ENCODE data around the gene PPM1L. TPM values are rescaled to one million over a fixed set of nuclear protein-coding genes. Genes with fewer than 3 reads are reported as not detected.
A peak's percentile ranks its signal among the peaks of the same experiment; 100 is the strongest.

The PPM1L gene
- total and polyA plus RNA-seq, 2 of the 13 experiments (the other 11 are each of a cell fraction or from before 2014, with no cell fraction given): 0.22 to 1.4 TPM

- TF ChIP-seq, protein P1, sequence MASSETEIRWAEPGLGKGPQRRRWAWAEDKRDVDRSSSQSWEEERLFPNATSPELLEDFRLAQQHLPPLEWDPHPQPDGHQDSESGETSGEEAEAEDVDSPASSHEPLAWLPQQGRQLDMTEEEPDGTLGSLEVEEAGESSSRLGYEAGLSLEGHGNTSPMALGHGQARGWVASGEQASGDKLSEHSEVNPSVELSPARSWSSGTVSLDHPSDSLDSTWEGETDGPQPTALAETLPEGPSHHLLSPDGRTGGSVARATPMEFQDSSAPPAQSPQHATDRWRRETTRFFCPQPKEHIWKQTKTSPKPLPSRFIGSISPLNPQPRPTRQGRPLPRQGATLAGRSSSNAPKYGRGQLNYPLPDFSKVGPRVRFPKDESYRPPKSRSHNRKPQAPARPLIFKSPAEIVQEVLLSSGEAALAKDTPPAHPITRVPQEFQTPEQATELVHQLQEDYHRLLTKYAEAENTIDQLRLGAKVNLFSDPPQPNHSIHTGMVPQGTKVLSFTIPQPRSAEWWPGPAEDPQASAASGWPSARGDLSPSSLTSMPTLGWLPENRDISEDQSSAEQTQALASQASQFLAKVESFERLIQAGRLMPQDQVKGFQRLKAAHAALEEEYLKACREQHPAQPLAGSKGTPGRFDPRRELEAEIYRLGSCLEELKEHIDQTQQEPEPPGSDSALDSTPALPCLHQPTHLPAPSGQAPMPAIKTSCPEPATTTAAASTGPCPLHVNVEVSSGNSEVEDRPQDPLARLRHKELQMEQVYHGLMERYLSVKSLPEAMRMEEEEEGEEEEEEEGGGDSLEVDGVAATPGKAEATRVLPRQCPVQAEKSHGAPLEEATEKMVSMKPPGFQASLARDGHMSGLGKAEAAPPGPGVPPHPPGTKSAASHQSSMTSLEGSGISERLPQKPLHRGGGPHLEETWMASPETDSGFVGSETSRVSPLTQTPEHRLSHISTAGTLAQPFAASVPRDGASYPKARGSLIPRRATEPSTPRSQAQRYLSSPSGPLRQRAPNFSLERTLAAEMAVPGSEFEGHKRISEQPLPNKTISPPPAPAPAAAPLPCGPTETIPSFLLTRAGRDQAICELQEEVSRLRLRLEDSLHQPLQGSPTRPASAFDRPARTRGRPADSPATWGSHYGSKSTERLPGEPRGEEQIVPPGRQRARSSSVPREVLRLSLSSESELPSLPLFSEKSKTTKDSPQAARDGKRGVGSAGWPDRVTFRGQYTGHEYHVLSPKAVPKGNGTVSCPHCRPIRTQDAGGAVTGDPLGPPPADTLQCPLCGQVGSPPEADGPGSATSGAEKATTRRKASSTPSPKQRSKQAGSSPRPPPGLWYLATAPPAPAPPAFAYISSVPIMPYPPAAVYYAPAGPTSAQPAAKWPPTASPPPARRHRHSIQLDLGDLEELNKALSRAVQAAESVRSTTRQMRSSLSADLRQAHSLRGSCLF (CRISPR knock-in tag; IDR thresholded peaks at IDR 0.05; ENCODE audit: borderline replicate concordance): no peak
- TF ChIP-seq ARID5B (CRISPR knock-in tag; IDR thresholded peaks at IDR 0.05): no peak
- no peak for TF ChIP-seq FOXC1 (CRISPR knock-in tag; IDR thresholded peaks at IDR 0.05; ENCODE audit: borderline replicate concordance)
- TF ChIP-seq TEAD3 (CRISPR knock-in tag; optimal IDR thresholded peaks at IDR 0.05; ENCODE audit: borderline replicate concordance): no peak
- TF ChIP-seq SCMH1 (CRISPR knock-in tag; IDR thresholded peaks at IDR 0.05; ENCODE audit: borderline replicate concordance): 0 out of 2 replicates have a peak, but pooled peaks have one; percentile 28
- 0 out of 2 replicates have a peak, but pooled peaks have one; percentile 17 for TF ChIP-seq KMT2A (CRISPR knock-in tag; IDR thresholded peaks at IDR 0.05)
- no peak for TF ChIP-seq STAT5B (CRISPR knock-in tag; IDR thresholded peaks at IDR 0.05)
- no peak for TF ChIP-seq ZNF691 (CRISPR knock-in tag; IDR thresholded peaks at IDR 0.05; ENCODE audit: borderline replicate concordance, low read depth)
- no peak for TF ChIP-seq ZEB1 (IDR thresholded peaks at IDR 0.05; ENCODE audit: insufficient replicate concordance, low read depth)
- peak; percentile 18; the same call in 1 of the 2 replicates for TF ChIP-seq MXD3 (CRISPR knock-in tag; IDR thresholded peaks at IDR 0.05)
- no peak for TF ChIP-seq PCBP2 (optimal IDR thresholded peaks at IDR 0.05; ENCODE audit: low read depth, low read length, poor library complexity, severe bottlenecking)
- TF ChIP-seq, protein P2, sequence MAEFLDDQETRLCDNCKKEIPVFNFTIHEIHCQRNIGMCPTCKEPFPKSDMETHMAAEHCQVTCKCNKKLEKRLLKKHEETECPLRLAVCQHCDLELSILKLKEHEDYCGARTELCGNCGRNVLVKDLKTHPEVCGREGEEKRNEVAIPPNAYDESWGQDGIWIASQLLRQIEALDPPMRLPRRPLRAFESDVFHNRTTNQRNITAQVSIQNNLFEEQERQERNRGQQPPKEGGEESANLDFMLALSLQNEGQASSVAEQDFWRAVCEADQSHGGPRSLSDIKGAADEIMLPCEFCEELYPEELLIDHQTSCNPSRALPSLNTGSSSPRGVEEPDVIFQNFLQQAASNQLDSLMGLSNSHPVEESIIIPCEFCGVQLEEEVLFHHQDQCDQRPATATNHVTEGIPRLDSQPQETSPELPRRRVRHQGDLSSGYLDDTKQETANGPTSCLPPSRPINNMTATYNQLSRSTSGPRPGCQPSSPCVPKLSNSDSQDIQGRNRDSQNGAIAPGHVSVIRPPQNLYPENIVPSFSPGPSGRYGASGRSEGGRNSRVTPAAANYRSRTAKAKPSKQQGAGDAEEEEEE (CRISPR knock-in tag; IDR thresholded peaks at IDR 0.05; ENCODE audit: borderline replicate concordance): no peak
- no peak for TF ChIP-seq HHEX (CRISPR knock-in tag; IDR thresholded peaks at IDR 0.05)
- TF ChIP-seq ZNF607 (CRISPR knock-in tag; IDR thresholded peaks at IDR 0.05; ENCODE audit: borderline replicate concordance): peak; percentile 37; the same call in 1 of the 2 replicates
- 0 out of 2 replicates have a peak, but pooled peaks have one; percentile 6 for TF ChIP-seq ZNF790 (CRISPR knock-in tag; IDR thresholded peaks at IDR 0.05; ENCODE audit: borderline replicate concordance)
- no peak for TF ChIP-seq NR2F2 (IDR thresholded peaks at IDR 0.05; ENCODE audit: borderline replicate concordance, low read depth)
- 0 out of 2 replicates have a peak, but pooled peaks have one; percentile 49 for TF ChIP-seq SETDB1 (CRISPR knock-in tag; IDR thresholded peaks at IDR 0.05; ENCODE audit: borderline replicate concordance)
- TF ChIP-seq HCFC1 (IDR thresholded peaks at IDR 0.05; ENCODE audit: low read depth, low read length): no peak
Measured at GRCh38 chr3:160754371-160754854, 1.6 kb upstream of the PPM1L start (continued).

All from HepG2 (cell line).